Activated CD8-positive, alpha-beta T cell treated with anti-CD3 and anti-CD28 coated beads for 36 hours (primary cell): Measurements from ENCODE around the gene ATP9B. TPM values are rescaled to one million over a fixed set of nuclear protein-coding genes. Genes with fewer than 3 reads are reported as not detected.

Experiments
- ATAC-seq: fragments of 200-7000 bp; cut with Tn5 transposase; one replicate; pipeline ENCODE4 v1.10.0; 2021; ENCODE audit warnings: mild to moderate bottlenecking, moderate library complexity
- CTCF ChIA-PET: fragments of 350-600 bp; sonication (Branson Sonifier 250); formaldehyde crosslinking; loops from one replicate; lab custom pipeline; 2021; ENCODE audit warnings: antibody characterized with exemption; lab: Charles Lee
- POLR2A ChIA-PET: fragments of 350-600 bp; sonication (Branson Sonifier 250); formaldehyde crosslinking; loops from one replicate; lab custom pipeline; 2021; ENCODE audit warnings: antibody characterized with exemption; lab: Charles Lee
- DNase-seq: peaks from one replicate; pipeline ENCODE4 v3.0.0-alpha.2; 2020
- H3K27ac Mint-ChIP-seq: one replicate; pipeline ENCODE4 v1.8.0; 2021; ENCODE audit warnings: mild to moderate bottlenecking, mixed read lengths
- H3K27me3 Mint-ChIP-seq: one replicate; pipeline ENCODE4 v1.8.0; 2021; ENCODE audit warnings: mixed read lengths
- H3K36me3 Mint-ChIP-seq: one replicate; pipeline ENCODE4 v1.8.0; 2021; ENCODE audit warnings: low read depth, mixed read lengths
- H3K4me1 Mint-ChIP-seq: one replicate; pipeline ENCODE4 v1.8.0; 2021; ENCODE audit warnings: low read depth, mixed read lengths
- H3K4me3 Mint-ChIP-seq: one replicate; pipeline ENCODE4 v1.8.0; 2021; ENCODE audit warnings: mild to moderate bottlenecking, moderate library complexity, mixed read lengths
- H3K9me3 Mint-ChIP-seq: one replicate; pipeline ENCODE4 v1.8.0; 2021; ENCODE audit warnings: mixed read lengths
- intact Hi-C: fragments of 100-400 bp; cut with micrococcal nuclease; formaldehyde crosslinking; loops from one replicate; pipeline ENCODE4 v1.10.0; 2022
- total RNA-seq, 2 experiments: library from RNA; stranded (reverse); gene quantifications; one replicate each; pipeline ENCODE4 v1.2.3, GENCODE V29; 2021
- TF ChIP-seq, protein P1 (sequence below): fragments of 200-600 bp; IDR thresholded peaks from one replicate; pipeline ENCODE4 v1.8.0; 2022; ENCODE audit warnings: antibody characterized with exemption, mild to moderate bottlenecking

ATP9B gene
- total RNA-seq, 2 experiments from 2014 or later: 18.9 to 21.1 TPM

DNA sequence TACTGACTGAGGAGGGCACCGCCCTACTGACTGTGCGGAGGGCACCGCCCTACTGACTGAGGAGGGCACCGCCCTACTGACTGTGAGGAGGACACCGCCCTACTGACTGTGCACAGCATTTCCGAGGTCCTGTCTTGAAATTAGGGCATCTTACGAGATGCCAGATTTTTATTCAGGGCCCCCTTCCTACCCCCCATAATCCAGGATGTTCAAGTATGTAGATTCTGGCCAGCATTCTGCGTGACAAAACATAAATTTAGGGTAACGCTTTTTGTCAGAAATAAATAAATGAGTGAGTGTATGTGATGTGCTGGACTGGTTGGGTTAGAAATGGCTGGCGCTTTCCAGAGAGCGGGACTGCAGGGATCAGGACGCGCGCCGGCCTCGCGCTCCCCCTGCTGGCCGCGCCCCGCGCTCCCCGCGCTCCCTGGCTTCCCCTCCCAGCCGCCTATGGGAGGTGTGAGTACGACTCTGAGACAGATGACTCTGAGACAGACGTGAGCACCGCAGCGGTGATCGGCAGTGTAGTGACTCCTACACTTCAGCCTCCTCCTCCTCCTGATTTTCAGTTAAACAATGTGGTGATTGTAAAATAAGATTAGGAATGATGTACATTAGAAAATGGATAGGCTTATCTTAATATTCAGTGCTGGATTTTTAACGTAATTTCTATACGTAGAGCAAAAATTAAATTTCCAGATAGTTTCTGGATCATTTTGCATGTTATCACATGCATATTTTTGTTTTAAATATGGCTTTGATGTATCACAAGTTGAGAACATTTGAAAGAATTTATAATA, 177.3 kb downstream of the ATP9B start:
- Mint-ChIP-seq H3K4me3 (peak overlapping the region; percentile 52), H3K9me3 (no peaks in the 10 kb centered on the region), H3K27me3 (no peaks in the 10 kb centered on the region), H3K27ac (peak overlapping the region; percentile 71), H3K4me1 (peaks cover 12% of the 10 kb centered on the region), H3K36me3 (no peaks in the 10 kb centered on the region)
- intact Hi-C loops: loop anchor here (10.0 kb wide), 1 partner anchor 182 kb away; the partner anchor contains the start of gene ATP9B
- peak; percentile 82 for DNase-seq
- POLR2A ChIA-PET: no interaction called here
- TF ChIP-seq, protein P1, sequence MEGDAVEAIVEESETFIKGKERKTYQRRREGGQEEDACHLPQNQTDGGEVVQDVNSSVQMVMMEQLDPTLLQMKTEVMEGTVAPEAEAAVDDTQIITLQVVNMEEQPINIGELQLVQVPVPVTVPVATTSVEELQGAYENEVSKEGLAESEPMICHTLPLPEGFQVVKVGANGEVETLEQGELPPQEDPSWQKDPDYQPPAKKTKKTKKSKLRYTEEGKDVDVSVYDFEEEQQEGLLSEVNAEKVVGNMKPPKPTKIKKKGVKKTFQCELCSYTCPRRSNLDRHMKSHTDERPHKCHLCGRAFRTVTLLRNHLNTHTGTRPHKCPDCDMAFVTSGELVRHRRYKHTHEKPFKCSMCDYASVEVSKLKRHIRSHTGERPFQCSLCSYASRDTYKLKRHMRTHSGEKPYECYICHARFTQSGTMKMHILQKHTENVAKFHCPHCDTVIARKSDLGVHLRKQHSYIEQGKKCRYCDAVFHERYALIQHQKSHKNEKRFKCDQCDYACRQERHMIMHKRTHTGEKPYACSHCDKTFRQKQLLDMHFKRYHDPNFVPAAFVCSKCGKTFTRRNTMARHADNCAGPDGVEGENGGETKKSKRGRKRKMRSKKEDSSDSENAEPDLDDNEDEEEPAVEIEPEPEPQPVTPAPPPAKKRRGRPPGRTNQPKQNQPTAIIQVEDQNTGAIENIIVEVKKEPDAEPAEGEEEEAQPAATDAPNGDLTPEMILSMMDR: peak; percentile 96
- CTCF ChIA-PET: no interaction called here
- ATAC-seq: peak; percentile 99

DNA sequence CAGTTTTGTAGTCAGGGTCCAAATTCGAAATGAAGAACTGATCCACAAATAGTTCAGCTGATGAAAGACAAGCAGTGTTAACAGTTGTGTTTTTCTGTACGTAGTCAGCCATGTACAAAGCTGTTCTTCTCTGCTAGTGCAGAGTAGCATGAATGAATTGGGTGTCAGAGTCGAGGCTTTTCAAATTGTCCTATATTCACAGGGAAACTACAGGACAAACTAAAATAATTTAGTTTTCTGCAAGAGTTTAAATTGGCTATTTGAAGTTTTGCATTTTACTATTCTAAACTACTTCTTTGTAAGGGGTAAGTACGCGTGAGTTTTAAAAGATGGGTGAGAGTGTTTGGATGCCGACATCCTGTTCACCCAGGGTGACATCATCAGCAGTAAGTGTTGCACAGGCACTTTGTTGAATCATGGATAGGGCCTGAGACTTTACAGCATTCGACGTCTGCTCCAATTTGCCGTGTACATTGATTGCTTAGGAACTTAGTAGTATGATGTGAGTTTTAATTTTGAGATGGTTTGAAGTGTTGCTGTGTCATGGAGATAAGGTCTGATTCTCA, 179.4 kb downstream of the ATP9B start:
- no peak overlapping the region for H3K27ac Mint-ChIP-seq
- DNase-seq (no peak), ATAC-seq (no peak)
- no peaks in the 10 kb centered on the region for H3K27me3 Mint-ChIP-seq
- H3K4me1 Mint-ChIP-seq: peaks cover 12% of the 10 kb centered on the region
- no peaks in the 10 kb centered on the region for H3K36me3 Mint-ChIP-seq
- POLR2A ChIA-PET: no interaction called here
- intact Hi-C loops: loop anchor here (10.0 kb wide), 1 partner anchor 184 kb away; the partner anchor contains the start of gene ATP9B
- CTCF ChIA-PET: no interaction called here
- no peaks in the 10 kb centered on the region for H3K9me3 Mint-ChIP-seq
- TF ChIP-seq, protein P1: no peak
- no peak overlapping the region for H3K4me3 Mint-ChIP-seq

DNA sequence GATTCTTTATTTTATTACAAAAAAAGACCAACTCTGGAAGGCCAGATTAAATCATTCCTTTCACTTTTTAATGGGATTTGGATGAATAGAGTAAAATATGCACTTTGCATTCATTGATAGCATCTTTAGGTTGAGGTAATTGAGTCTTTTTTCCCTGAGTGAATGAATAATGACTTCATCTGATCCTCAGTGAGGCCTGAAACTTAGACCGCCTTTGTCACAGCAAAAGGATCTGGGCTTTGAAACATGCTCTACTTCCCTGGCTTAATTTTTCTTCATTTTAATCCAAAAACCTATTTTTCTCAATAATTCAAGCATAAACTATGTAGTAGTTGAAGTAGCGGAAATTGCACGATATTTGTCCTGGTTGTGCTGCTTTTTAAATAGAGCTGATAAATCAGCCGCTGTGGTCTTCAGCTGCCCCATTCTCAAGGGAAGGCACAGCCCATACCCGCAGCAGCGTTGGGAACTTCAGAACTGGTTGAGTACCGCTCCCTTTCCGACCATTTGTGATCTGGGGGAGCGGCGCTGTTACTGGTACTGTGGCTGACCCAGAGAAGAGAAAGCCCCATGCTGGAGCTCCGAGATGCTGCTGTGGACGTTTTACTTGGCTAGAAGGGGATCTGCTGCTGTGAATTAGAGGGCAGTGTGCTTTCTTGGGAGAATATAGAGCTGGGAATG, 181.2 kb downstream of the ATP9B start:
- CTCF ChIA-PET: no interaction called here
- no peak for DNase-seq
- H3K27me3 Mint-ChIP-seq: no peaks in the 10 kb centered on the region
- no peaks in the 10 kb centered on the region for H3K9me3 Mint-ChIP-seq
- ATAC-seq: no peak
- peaks cover 5% of the 10 kb centered on the region for H3K36me3 Mint-ChIP-seq
- TF ChIP-seq, protein P1: no peak
- H3K4me3 Mint-ChIP-seq: no peak overlapping the region
- H3K4me1 Mint-ChIP-seq: peaks cover 12% of the 10 kb centered on the region
- POLR2A ChIA-PET: interaction anchor here (0.9 kb wide), 1 partner anchor 11 kb away, joined by 3 read pairs; no protein-coding TSS in a partner anchor
- no peak overlapping the region for H3K27ac Mint-ChIP-seq
- intact Hi-C loops: no loop called here

DNA sequence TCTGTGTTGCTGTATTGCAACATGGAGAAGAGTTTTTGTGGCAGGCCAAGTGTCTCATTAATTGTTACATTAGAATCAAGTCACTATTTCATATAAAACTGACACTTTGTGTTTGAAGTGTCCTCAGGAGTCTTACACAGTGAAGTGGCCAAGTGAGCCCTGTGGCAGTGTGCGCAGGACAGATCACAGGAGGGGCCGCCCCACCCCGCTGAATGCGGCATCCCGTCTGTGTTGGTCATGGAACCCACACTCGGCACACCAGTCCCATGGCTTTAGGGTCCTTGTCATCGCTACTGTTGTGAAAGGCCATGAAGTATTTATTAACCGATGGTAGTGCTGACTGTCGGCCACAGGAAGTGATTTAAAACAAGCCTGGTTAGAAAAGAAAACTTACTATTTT, 181.8 kb downstream of the ATP9B start:
- CTCF ChIA-PET: interaction anchor here (1.2 kb wide), 1 partner anchor 10 kb away, joined by 4 read pairs; no protein-coding TSS in a partner anchor

More for the DNA sequence above, 181.8 kb downstream of the ATP9B start:
- Mint-ChIP-seq H3K4me1 (peaks cover 12% of the 10 kb centered on the region), H3K9me3 (no peaks in the 10 kb centered on the region), H3K27me3 (no peaks in the 10 kb centered on the region), H3K36me3 (peaks cover 5% of the 10 kb centered on the region), H3K27ac (no peak overlapping the region), H3K4me3 (no peak overlapping the region)
- ATAC-seq: no peak
- intact Hi-C loops: no loop called here
- TF ChIP-seq, protein P1: no peak
- DNase-seq: no peak
- POLR2A ChIA-PET: interaction anchor here (0.9 kb wide), 1 partner anchor 11 kb away, joined by 3 read pairs; no protein-coding TSS in a partner anchor
